T-helper 9 cell (primary cell): ENCODE results near the gene HLA-A.
"Not testable (repeated sequence)": the region's sequence is repeated elsewhere in the genome, so short reads cannot be mapped to it uniquely, and the experiment has no call there.

Source experiments
- DNase-seq: peaks from one replicate; pipeline ENCODE4 v3.0.0-alpha.2; 2020

HLA-A gene

GRCh38 chr6:29963697-29964096 lies 21.4 kb downstream of the HLA-A start:
- DNase-seq: not testable (repeated sequence)

- no peak for DNase-seq
Measured at GRCh38 chr6:29964518-29964886, 22.2 kb downstream of the HLA-A start.

GRCh38 chr6:29964887-29965562 lies 22.7 kb downstream of the HLA-A start:
- DNase-seq: peak; percentile 61

- no peak for DNase-seq
Measured at GRCh38 chr6:29965563-29965872, 23.2 kb downstream of the HLA-A start.

DNA sequence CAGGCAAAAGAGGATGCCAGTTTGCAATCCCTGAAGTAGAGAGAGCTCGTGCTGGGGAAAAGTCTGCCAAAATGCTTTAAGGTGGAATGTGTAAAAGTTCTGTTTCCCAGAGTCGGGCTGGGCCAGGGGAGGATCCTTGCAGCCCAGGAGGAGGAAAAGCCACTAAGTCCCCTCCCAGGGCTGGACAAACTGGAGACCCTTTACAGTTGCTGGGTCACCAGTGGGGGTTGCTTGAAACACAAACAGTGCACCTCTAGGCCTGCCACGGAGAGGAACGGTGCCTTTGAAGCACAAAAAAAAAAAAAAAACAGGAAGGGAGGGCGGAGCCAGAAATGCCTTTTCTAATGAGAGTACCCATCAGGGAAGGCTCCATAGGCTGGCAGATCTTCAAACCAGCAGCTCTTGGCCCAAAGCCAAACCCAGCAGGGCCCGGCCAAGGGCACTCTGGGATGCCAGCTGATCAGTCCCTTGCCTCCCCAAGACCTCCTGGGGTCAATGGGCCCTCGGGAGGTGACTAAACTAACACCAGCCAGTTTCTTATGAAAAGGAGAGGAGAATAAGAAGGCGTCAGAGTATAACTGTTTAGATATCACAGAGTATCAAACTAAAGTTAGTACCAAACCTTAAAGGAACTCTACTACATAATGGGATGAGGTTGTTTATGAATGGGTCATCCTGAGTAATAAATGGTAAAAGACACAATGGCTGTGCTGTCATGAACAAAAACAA lies 23.7 kb downstream of the HLA-A start:
- peak; percentile 46 for DNase-seq

- no peak for DNase-seq
Measured at GRCh38 chr6:29967379-29968010, 25.2 kb downstream of the HLA-A start.

DNA sequence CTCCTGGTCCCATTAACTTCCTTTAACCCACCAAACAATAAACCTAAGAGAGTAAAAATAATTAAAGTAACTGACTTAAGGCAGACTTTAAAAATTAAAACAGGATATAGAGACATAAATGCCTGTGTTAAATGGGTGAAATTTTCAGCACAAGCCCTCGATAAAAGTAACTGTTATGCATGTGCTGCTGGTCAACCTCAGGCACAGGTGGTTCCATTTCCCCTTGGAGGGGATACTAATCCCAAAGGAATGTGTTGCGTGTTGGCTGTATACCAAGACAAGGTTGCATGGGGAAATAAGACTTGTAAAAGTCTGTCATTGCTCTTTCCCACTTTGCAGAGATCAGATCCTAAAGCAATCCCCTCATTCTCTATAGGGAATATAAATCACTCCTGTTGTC lies 25.8 kb downstream of the HLA-A start:
- DNase-seq: no peak

DNA sequence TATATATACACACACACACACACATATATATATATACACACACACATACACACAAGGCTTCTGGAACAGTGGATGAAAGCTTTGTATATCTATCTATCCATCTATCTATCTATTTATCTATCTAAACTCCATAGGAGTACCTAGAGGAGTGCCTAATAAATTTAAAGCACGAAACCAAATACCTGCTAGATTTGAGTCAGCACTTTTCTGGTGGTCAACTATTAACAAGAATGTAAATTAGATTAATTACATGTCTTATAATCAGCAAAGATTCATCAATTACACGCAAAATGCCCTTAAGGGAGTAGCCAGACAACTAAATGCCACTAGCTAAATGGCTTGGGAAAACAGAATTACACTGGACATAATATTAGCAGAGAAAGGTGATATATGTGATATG lies 26.6 kb downstream of the HLA-A start:
- DNase-seq: no peak

GRCh38 chr6:29970711-29971110 lies 28.4 kb downstream of the HLA-A start:
- no peak for DNase-seq

DNA sequence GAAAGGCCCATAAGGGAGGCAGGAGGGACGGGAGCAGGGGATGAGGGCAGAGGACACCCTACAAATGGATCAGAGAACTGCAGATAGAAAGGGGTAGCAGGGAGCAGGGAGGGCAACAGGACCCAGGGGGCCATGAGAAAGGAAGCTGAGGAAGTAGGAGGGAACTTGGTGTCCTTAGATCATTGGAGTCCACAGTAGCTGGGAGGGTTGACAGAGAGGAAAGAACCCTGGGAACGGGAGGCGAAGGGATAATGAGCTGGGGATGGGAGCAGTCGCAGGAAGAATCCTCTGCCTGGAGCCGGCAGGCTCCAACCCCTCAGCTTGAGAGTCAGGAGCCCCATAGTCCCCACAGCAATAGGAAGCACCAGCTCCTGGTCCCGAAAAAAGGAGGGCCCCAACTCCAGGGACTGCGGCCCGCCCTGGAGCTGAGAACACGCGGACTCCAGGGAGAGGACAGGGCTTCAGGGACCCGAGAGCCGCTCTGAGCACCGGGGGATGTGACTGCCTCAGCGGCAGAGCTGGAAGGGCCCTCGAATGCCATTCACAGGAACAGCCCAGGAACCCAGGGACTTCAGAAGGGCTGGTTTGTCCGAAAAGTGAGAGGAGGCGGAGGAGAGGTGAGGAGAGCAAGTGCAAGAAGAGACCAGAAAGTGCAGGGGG lies 32.7 kb downstream of the HLA-A start:
- no peak for DNase-seq

DNA sequence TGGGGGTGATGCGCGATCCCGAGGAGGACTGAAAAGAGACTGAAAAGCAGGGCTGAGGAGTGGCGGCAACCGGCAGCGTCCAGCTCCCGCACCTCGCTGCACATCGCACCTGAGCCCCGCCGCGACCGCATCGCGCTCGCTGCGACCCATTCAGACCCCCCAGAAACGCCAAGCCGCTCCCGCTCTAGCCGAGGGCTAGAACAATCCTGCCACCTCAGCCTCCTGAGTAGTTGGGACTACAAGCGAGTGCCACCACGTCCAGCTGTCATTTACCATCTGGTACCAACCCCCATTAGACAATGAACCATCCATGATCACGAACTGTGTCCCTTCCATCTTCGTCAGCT lies 33.2 kb downstream of the HLA-A start:
- DNase-seq: no peak

DNA sequence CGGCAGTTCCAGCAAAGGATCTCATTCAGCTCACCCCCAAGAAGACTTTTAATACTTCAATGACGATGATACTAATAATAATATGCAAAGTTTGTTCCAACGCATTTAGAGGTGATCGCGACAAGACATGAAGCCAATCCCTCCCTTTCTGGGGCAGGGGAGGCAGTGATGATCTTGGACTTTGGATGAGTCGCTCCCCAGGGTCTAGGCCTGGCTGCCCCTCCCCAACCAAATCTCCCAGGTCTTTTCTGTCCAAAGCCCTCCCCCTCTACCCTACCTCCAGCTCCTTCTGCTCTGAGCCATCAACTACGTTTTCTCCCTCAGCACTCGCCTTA lies 33.9 kb downstream of the HLA-A start:
- no peak for DNase-seq

DNA sequence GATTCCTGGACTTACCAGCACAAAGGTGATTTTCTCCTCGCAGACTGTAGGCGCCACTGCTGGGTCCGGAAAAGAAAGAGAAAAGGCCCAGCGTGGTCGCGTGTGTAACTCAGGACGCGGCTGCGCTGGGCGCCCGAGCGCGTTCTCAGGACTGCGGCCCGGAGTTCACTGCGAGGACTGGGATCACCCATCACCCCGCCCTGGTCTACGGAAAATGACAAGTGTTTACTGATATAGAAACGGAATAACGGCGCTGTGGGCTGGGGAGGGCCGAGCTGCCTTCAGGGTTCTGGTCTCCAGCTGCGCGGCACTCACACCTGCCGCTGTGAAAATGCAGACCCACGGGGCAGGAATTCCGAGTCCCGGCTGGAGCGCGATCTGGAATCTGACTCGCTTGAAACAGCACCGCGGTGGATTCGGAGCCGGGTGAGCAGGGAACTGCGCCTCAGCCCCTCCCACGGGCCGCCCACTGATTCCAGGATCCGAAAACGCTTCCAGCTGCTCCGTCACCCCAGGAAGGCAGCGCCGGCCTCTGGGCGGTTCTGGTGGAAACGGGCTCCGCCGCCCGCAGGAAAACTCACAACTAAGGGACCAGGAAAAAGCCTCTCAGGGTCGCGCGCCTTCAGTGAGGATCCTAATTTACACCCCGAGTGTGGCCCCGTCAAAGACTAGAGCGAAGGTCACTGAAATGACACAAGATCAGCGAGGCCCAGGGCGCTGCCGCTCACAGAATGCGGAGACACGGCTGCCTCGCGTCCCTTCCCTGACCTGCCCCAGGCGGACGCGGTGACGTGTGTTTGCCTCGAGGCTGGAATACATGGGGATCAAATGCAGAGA lies 34.5 kb downstream of the HLA-A start:
- DNase-seq: peak; percentile 37

DNA sequence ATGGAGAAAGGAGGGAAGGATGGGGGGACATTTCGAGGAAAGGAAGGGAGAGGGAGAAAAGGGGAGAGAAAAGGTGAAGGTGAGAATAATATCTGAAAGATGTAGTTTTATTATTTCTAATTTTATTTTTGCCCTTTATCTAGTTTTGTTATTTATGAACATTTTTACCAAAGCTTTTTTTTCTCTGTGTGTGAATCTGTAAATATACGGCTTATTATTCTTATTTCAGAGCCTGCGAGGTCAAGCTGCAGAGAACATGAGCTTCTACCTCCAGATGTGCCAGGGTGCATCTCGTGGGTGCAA lies 35.0 kb downstream of the HLA-A start:
- DNase-seq: no peak

- DNase-seq: not testable (repeated sequence)
Measured at GRCh38 chr6:29980013-29980412, 37.7 kb downstream of the HLA-A start.

- no peak for DNase-seq
Measured at GRCh38 chr6:29980511-29980910, 38.2 kb downstream of the HLA-A start.

DNA sequence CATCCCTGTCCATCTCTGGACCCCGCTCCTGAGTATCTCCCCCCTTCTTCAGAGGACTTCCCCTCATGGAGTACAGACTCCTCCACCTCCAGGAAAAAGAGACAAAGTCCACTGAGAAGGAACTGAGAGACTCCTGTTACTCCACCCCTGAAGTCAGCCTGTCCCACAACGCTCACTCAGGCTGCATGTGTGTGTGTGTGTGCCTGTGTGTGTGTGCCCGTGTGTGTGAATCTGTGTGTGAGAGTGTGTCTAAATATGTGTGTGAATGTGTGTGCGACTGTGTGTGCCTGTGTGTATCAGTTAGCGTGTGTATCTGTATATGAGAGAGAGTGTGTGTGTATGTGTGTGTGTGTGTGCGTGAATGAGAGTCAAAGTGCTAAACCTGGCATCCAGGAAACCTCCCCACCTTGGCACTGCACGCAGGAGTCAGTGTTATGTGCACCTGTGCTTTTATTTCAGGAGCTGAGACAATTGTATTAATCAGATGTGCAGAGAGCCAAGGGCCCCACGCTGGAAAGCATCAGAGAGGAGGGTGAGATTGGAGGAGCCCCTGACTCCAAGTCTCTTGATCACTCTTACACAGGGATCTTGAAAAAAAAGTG lies 39.0 kb downstream of the HLA-A start:
- no peak for DNase-seq

- DNase-seq: no peak
Measured at GRCh38 chr6:29982097-29982496, 39.8 kb downstream of the HLA-A start.

GRCh38 chr6:29984232-29984631 lies 41.9 kb downstream of the HLA-A start:
- no peak for DNase-seq

DNA sequence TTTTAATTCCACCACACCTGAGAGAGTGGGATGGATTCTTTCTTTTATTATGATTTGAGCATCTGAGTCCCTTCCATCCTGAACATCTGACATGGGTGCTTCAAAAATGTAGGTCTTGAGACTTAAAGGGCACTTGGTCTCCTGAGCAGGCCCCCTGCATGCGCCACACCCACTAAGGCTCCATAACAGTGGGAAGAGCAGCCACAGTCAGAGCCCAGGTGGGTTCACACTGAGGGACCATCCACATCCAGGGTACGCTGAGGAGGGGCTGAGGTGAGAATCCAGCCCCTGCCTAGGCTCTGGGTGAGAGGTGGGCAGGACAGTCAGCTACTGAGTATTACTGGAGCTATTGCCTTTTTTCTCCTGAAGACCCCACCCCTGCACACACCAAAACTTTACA lies 42.7 kb downstream of the HLA-A start:
- no peak for DNase-seq

DNA sequence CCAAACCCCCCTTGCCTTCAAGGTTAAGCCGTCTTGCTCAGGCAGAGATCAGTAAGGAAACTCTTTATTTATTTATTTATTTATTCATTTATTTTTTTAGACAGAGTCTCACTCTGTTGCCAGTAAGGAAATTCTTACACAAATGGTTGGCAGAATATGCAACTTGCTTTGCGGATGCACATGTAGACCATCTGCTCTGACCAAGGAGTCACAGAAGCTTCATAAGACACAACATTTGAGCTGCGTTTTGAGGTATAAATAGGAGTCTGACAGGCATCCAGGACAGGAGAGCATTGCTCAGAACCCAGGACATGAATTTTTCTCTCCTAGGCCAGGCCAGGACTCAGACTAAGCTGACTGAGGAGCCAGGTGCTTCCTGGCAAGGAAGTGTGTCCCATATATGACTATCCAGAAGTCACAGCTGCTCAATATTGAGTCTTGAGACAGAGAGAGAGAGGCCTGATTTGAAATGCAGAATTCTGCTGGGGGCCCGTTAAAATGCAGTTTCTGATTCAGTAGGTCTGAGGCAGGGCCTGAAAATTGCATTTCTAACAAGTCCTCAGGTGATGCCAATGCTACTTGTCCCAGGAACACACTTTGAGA lies 43.9 kb downstream of the HLA-A start:
- DNase-seq: no peak

DNA sequence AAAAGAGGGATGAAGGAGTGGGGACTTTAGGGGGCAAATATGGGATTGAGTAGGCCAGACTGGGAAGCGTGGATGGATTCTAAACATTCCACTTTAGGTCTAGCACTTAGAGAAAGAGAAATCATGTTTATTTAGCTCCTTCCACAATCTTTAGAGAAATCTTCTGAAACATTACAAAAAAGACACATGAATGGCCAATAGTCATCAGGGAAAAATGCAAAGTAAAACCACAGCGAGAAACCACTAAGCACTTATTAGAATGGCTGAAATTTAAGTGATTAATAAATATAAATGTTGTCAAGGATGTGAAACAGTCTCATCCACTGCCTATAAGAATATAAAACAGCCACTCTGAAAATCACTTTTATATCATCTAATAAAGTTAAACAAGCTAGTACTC lies 46.9 kb downstream of the HLA-A start:
- DNase-seq: no peak

GRCh38 chr6:29990931-29991330 lies 48.6 kb downstream of the HLA-A start:
- DNase-seq: no peak
